Chondrocyte (in vitro differentiated cells): Measurements from ENCODE around the gene MVP. TPM values are rescaled to one million over a fixed set of nuclear protein-coding genes. Genes with fewer than 3 reads are reported as not detected.

Experiments used
- DNase-seq: peaks from one replicate; pipeline ENCODE4 v3.0.0; 2021; ENCODE audit warnings: mixed read lengths, low spot score
- H3K27ac Mint-ChIP-seq: one replicate; pipeline ENCODE4 v1.8.0; 2021; ENCODE audit warnings: mild to moderate bottlenecking, moderate library complexity, mixed read lengths; ENCODE audit not compliant: unreplicated experiment
- H3K27me3 Mint-ChIP-seq: 2 replicates; pipeline ENCODE4 v1.8.0; 2021; ENCODE audit warnings: low read depth, mixed read lengths
- H3K36me3 Mint-ChIP-seq: 2 replicates; pipeline ENCODE4 v1.8.0; 2021; ENCODE audit warnings: low read depth, mixed read lengths
- H3K4me1 Mint-ChIP-seq: 2 replicates; pipeline ENCODE4 v1.8.0; 2021; ENCODE audit warnings: low read depth, mild to moderate bottlenecking, mixed read lengths
- H3K4me3 Mint-ChIP-seq: one replicate; pipeline ENCODE4 v1.8.0; 2021; ENCODE audit warnings: mild to moderate bottlenecking, moderate library complexity, mixed read lengths; ENCODE audit not compliant: unreplicated experiment
- H3K9me3 Mint-ChIP-seq: 2 replicates; pipeline ENCODE4 v1.8.0; 2021; ENCODE audit warnings: low read depth, mixed read lengths
- CTCF ChIP-seq: fragments of 200-600 bp; sonication (generic); IDR thresholded peaks from 2 replicates; pipeline ENCODE4 v1.5.0; 2021; ENCODE audit warnings: antibody characterized with exemption, mild to moderate bottlenecking, moderate library complexity
- total RNA-seq: library from RNA; stranded (reverse); gene quantifications from 3 replicates; pipeline ENCODE4 v1.2.1, GENCODE V29; 2021

MVP gene
- total RNA-seq, 1 donor from 2014 or later = 101 TPM

GRCh38 chr16:29876217-29876593 lies 55.9 kb downstream of the MVP start:
- no peak for TF ChIP-seq CTCF
- peaks cover 23% of the 10 kb centered on the region for H3K27me3 Mint-ChIP-seq

GRCh38 chr16:29876594-29877249 lies 56.5 kb downstream of the MVP start:
- H3K36me3 Mint-ChIP-seq = peaks cover 5% of the 10 kb centered on the region
- H3K27me3 Mint-ChIP-seq = peaks cover 23% of the 10 kb centered on the region
- TF ChIP-seq CTCF = no peak
- peaks cover 10% of the 10 kb centered on the region for H3K4me1 Mint-ChIP-seq
- DNase-seq = no peak
- H3K9me3 Mint-ChIP-seq = no peaks in the 10 kb centered on the region
- H3K4me3 Mint-ChIP-seq = peak overlapping the region; percentile 50
- H3K27ac Mint-ChIP-seq = no peak overlapping the region

More at GRCh38 chr16:29876217-29876593, 55.9 kb downstream of the MVP start:
- Mint-ChIP-seq H3K27ac (no peak overlapping the region), H3K36me3 (peaks cover 5% of the 10 kb centered on the region), H3K4me3 (no peak overlapping the region), H3K4me1 (peaks cover 10% of the 10 kb centered on the region), H3K9me3 (no peaks in the 10 kb centered on the region)
- no peak for DNase-seq

- no peak for DNase-seq
- Mint-ChIP-seq H3K9me3 (no peaks in the 10 kb centered on the region), H3K36me3 (peaks cover 5% of the 10 kb centered on the region), H3K4me3 (peak overlapping the region; percentile 17), H3K4me1 (peaks cover 10% of the 10 kb centered on the region), H3K27ac (no peak overlapping the region), H3K27me3 (peaks cover 23% of the 10 kb centered on the region)
- TF ChIP-seq CTCF = no peak
Measured at GRCh38 chr16:29877266-29877961, 57.2 kb downstream of the MVP start.

- Mint-ChIP-seq H3K27me3 (peaks cover 23% of the 10 kb centered on the region), H3K9me3 (no peaks in the 10 kb centered on the region), H3K4me3 (no peak overlapping the region), H3K36me3 (peaks cover 7% of the 10 kb centered on the region), H3K27ac (no peak overlapping the region), H3K4me1 (peaks cover 10% of the 10 kb centered on the region)
- no peak for TF ChIP-seq CTCF
- DNase-seq = no peak
Measured at GRCh38 chr16:29878172-29878571, 57.9 kb downstream of the MVP start.

GRCh38 chr16:29881050-29881449 lies 60.8 kb downstream of the MVP start:
- H3K4me3 Mint-ChIP-seq = no peak overlapping the region
- H3K36me3 Mint-ChIP-seq = peaks cover 8% of the 10 kb centered on the region
- peaks cover 22% of the 10 kb centered on the region for H3K27me3 Mint-ChIP-seq
- no peak overlapping the region for H3K27ac Mint-ChIP-seq
- DNase-seq = no peak
- H3K9me3 Mint-ChIP-seq = no peaks in the 10 kb centered on the region
- no peak for TF ChIP-seq CTCF
- peaks cover 10% of the 10 kb centered on the region for H3K4me1 Mint-ChIP-seq
